Body of pancreas (tissue), 4 donors: ENCODE results near the gene NT5E. TPM values are rescaled to one million over a fixed set of nuclear protein-coding genes. Genes with fewer than 3 reads are reported as not detected.

ENCODE experiments used
- ATAC-seq: fragments of 150-250 bp; one replicate; pipeline ENCODE4 v1.9.1; 2016
- DNase-seq, 4 donors: peaks; one replicate each; pipeline ENCODE4 v3.0.0-alpha.2; 2019
- H3K27ac ChIP-seq, 4 donors: fragments of 200-600 bp; sonication (generic); 1 replicate in 3 of 4; 2 replicates in 1 of 4; pipeline versions ENCODE4 v1.5.1 to v1.6.1; 2016 to 2019; ENCODE audit warnings: mild to moderate bottlenecking in 1 of 4, mixed read lengths in 1 of 4, moderate library complexity in 1 of 4
- H3K27me3 ChIP-seq, 2 donors: fragments of 200-600 bp; sonication (generic); one replicate each; pipeline ENCODE4 v1.6.0; 2016; ENCODE audit warnings: mild to moderate bottlenecking in 1 of 2
- H3K36me3 ChIP-seq, 2 donors: fragments of 200-600 bp; sonication (generic); replicated peaks in 1 of 2; 2 replicates each; pipeline ENCODE4 v1.5.1; 2016; ENCODE audit warnings: low read depth in 2 of 2; ENCODE audit not compliant: insufficient read depth in 1 of 2
- H3K4me1 ChIP-seq: fragments of 200-600 bp; sonication (generic); one replicate; pipeline ENCODE4 v1.6.0; 2016
- H3K4me3 ChIP-seq, 2 donors: fragments of 200-600 bp; sonication (generic); 1 replicate in 1 of 2; 2 replicates in 1 of 2; pipeline ENCODE4 v1.5.1; 2016 to 2019
- H3K9me3 ChIP-seq, 3 donors: fragments of 200-600 bp; sonication (generic); 1 replicate in 2 of 3; 2 replicates in 1 of 3; pipeline ENCODE4 v1.5.1; 2016
- POLR2A ChIP-seq, 3 donors: fragments of 450-650 bp; IDR thresholded peaks; one replicate each; pipeline ENCODE4 v1.6.1; 2016; ENCODE audit warnings: antibody characterized with exemption in 3 of 3, mild to moderate bottlenecking in 2 of 3
- WGBS, 2 donors: methylation state at CpG; one replicate each; pipeline ENCODE4 v1.1.5; 2017; 5-methylcytosine and 5-hydroxymethylcytosine counted together
- intact Hi-C: fragments of 100-400 bp; cut with DNase I; formaldehyde crosslinking; loops from one replicate; pipeline ENCODE4 v1.15.1; 2023
- total RNA-seq, 2 donors: library from RNA; depleted of rRNA; stranded (reverse); fragments of >200 nt; gene quantifications; one replicate each; pipeline ENCODE4 v1.1.0, GENCODE V29; 2016
- TF ChIP-seq, protein P1 (sequence below), 7 experiments: fragments of 450-650 bp in 4 of 7; fragments of 200-600 bp in 3 of 7; sonication (generic) in 3 of 7; IDR thresholded peaks; one replicate each; pipeline ENCODE4 v1.5.1; 2016 to 2019; ENCODE audit warnings: antibody characterized with exemption in 7 of 7

The NT5E gene
- total RNA-seq, 2 donors from 2014 or later, result 3.1 to 4.0 TPM

DNA sequence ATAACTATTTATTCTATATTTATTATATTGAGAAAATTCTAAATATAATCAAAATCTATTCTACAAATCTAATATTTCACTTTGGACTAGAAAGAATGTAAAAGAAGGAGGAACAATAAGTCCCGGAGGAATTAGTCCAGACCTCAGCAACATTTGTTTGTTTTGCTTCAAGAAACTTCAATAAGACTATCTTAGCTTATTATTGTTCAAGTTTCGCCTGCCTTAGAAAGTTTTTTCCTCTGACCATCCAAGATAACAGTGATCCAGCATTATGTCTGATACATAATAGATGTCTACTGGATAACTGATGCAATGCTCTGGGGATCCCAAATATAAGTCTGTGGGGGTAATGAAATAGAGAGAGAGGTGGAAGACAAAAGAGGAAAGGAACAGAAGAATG, 28.7 kb upstream of the NT5E start:
- no peak for ATAC-seq
- TF ChIP-seq, protein P1, sequence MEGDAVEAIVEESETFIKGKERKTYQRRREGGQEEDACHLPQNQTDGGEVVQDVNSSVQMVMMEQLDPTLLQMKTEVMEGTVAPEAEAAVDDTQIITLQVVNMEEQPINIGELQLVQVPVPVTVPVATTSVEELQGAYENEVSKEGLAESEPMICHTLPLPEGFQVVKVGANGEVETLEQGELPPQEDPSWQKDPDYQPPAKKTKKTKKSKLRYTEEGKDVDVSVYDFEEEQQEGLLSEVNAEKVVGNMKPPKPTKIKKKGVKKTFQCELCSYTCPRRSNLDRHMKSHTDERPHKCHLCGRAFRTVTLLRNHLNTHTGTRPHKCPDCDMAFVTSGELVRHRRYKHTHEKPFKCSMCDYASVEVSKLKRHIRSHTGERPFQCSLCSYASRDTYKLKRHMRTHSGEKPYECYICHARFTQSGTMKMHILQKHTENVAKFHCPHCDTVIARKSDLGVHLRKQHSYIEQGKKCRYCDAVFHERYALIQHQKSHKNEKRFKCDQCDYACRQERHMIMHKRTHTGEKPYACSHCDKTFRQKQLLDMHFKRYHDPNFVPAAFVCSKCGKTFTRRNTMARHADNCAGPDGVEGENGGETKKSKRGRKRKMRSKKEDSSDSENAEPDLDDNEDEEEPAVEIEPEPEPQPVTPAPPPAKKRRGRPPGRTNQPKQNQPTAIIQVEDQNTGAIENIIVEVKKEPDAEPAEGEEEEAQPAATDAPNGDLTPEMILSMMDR (IDR thresholded peaks at IDR 0.05), result no peak
- TF ChIP-seq POLR2A (IDR thresholded peaks at IDR 0.05), result no peak
- 84 to 86% methylated on average over 2 of the region's 2 CpGs for WGBS, 2 donors

DNA sequence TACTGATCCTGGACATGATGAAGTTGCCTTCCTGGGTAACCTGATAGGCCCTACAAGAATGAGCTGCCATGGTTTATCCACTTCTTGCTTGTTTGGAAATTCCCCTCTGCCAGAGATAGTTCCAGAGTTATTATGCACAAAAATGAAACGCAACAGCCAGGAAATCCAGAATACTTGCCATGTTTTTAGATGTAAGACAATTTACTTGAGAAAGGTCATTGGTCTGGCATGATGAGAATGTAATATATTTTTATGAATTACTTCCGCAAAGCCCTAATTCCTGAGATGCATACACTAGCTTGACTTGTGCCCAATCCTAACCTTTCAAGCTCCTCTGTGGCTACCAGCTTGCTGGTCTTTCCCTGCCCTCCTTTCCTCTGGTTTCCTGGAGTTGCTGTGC, 27.9 kb upstream of the NT5E start:
- Histone ChIP-seq H3K27ac (no peak overlapping the region), H3K9me3 (no peaks in the 10 kb centered on the region), H3K27me3 (no peaks in the 10 kb centered on the region), H3K36me3 (no peaks in the 10 kb centered on the region), H3K4me3 (no peak overlapping the region), H3K4me1 (no peaks in the 10 kb centered on the region)
- TF ChIP-seq POLR2A (IDR thresholded peaks at IDR 0.05), result no peak
- TF ChIP-seq, protein P1 (IDR thresholded peaks at IDR 0.05), result no peak
- intact Hi-C loops, result no loop called here
- ATAC-seq (no peak), DNase-seq (no peak)
- WGBS, 2 donors, result 86 to 95% methylated on average over 2 of the region's 2 CpGs

More for the DNA sequence above, 28.7 kb upstream of the NT5E start:
- no peak overlapping the region for H3K27ac ChIP-seq
- DNase-seq, result no peak
- intact Hi-C loops, result no loop called here
- no peaks in the 10 kb centered on the region for H3K9me3 ChIP-seq
- H3K4me1 ChIP-seq, result no peaks in the 10 kb centered on the region
- no peak overlapping the region for H3K4me3 ChIP-seq
- no peaks in the 10 kb centered on the region for H3K36me3 ChIP-seq
- H3K27me3 ChIP-seq, result no peaks in the 10 kb centered on the region

DNA sequence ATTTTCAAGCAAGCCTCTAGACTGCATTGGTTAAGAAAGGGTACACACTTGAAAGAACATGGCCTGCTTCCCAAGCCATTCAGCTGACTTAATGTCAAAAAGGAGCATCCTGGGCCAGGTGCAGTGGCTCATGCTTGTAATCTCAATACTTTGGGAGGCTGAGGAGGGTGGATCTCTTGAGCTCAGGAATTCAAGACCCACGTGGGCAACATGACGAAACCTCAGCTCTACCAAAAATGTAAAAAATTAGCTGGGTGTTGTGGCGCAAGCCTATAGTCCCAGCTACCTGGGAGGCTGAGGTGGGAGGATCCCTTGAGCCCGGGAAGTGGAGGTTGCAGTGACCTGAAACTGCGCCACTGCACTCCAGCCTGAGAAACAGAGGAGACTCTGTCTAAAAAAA, 26.9 kb upstream of the NT5E start:
- ATAC-seq, result no peak
- Histone ChIP-seq H3K27me3 (no peaks in the 10 kb centered on the region), H3K36me3 (no peaks in the 10 kb centered on the region), H3K4me3 (no peak overlapping the region), H3K27ac (no peak overlapping the region), H3K4me1 (no peaks in the 10 kb centered on the region), H3K9me3 (no peaks in the 10 kb centered on the region)
- WGBS, 2 donors, result 75 to 84% methylated on average over 5 of the region's 5 CpGs
- DNase-seq, result no peak
- intact Hi-C loops, result no loop called here
- no peak for TF ChIP-seq POLR2A (IDR thresholded peaks at IDR 0.05)
- TF ChIP-seq, protein P1 (IDR thresholded peaks at IDR 0.05), result no peak

DNA sequence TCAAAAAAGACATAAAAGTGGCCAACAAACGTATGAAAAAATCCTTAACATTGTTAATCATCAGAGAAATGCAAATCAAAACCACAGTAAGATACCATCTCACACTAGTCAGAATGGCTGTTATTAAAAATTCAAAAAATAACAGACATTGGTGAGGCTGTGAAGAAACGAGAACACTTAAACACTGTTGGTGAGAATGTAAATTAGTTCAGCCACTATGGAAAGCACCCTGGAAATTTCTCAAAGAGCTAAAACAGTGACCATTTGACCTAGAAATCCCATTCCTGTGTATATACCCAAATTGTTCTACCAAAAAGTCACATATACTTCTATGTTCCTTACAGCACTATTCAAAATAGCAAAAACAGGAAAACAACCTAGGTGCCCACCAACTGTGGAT, 24.9 kb upstream of the NT5E start:
- no peak overlapping the region for H3K4me3 ChIP-seq
- H3K9me3 ChIP-seq, result no peaks in the 10 kb centered on the region
- intact Hi-C loops, result no loop called here
- no peak for DNase-seq
- no peaks in the 10 kb centered on the region for H3K36me3 ChIP-seq
- no peak overlapping the region for H3K27ac ChIP-seq
- H3K27me3 ChIP-seq, result no peaks in the 10 kb centered on the region
- H3K4me1 ChIP-seq, result no peaks in the 10 kb centered on the region
- TF ChIP-seq, protein P1 (IDR thresholded peaks at IDR 0.05), result no peak
- no peak for TF ChIP-seq POLR2A (IDR thresholded peaks at IDR 0.05)
- 82 to 83% methylated on average over 2 of the region's 2 CpGs for WGBS, 2 donors
- no peak for ATAC-seq

DNA sequence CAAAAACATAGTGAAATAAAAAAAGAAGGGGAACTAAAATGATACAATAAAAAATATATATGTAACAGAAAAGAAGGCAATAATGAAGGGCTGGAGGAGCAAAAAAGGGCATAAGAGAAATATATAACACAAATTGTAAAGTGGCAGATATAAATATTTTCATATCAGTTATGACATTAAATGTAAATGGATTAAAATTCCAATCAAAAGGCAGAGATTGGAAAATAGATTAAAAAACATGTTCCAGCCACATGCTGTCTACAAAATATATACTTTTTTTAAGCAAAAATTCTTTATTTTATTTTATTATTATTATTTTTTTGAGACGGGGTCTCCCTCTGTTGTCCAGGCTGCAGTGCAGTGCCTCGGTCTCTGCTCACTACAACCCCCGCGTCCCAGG, 23.9 kb upstream of the NT5E start:
- intact Hi-C loops, result no loop called here
- TF ChIP-seq, protein P1 (IDR thresholded peaks at IDR 0.05), result no peak
- no peak for TF ChIP-seq POLR2A (IDR thresholded peaks at IDR 0.05)

More for the DNA sequence above, 23.9 kb upstream of the NT5E start:
- no peak for ATAC-seq
- no peaks in the 10 kb centered on the region for H3K27me3 ChIP-seq
- no peaks in the 10 kb centered on the region for H3K9me3 ChIP-seq
- H3K4me1 ChIP-seq, result no peaks in the 10 kb centered on the region
- H3K4me3 ChIP-seq, result no peak overlapping the region
- H3K36me3 ChIP-seq, result no peaks in the 10 kb centered on the region
- DNase-seq, result no peak
- 88 to 92% methylated on average over 4 of the region's 4 CpGs for WGBS, 2 donors
- H3K27ac ChIP-seq, result no peak overlapping the region
